ENCODE data around the gene AKR7A3. TPM values are rescaled to one million over a fixed set of nuclear protein-coding genes. Genes with fewer than 3 reads are reported as not detected.
"Not testable (repeated sequence)": the region's sequence is repeated elsewhere in the genome, so short reads cannot be mapped to it uniquely, and the experiment has no call there.

Gene AKR7A3
- total and polyA plus RNA-seq, 8 donors = 24.0 to 510 (median 145) TPM

DNA sequence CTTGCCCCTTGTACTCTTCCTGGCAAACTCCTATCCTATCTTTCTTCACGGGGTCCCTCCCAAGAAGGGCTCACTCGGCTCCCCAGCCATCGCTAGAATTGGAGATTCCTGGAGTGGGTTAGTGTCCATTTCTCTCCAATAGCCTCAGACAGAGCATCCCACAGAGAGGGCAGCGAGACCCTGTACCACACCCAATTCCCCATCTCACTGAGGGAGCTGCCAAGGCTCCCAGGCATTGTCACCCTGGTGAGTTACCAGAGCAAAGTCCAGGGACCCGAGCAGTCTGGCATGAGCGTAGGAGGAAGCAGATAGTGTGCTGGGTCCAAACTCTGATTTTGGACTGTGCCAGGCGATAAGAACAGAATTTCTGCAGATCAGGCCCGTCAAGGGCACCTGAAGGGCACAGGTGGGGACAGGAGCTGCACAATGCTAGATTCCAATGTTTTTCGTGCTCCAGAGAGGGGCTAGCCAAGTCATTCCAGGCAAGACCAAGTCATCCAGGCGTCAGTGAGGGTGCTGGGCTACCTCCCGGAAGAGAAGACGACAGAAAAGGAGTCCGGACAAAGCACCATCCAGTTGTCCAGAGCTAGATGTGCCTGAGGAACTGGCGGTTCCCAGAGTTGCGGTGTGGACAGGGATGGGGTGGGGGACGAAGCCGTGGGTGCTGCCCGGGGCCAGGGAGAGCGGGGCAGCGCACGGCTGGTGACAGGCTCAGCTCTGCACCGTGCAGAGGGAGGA, 15.3 kb downstream of the AKR7A3 start:
- Histone ChIP-seq H3K4me1 (peaks cover 9 to 35% (median 23%) of the 10 kb centered on the region in 4 donors), H3K36me3 (peaks cover 3 to 16% (median 10%) of the 10 kb centered on the region in 4 donors), H3K9me3 (peaks cover 0 to 6% (median 0%) of the 10 kb centered on the region in 4 donors), H3K4me3 (peak overlapping the region; percentile 14 to 37 (median 29)), H3K27me3 (peaks cover 0 to 11% (median 0%) of the 10 kb centered on the region in 3 donors), H3K27ac (peak overlapping the region; percentile 81 to 96 (median 82))
- DNase-seq = peak; percentile 38 to 82
- intact Hi-C loops (cut with DNase I; ENCODE audit: low total_unique reads) = no loop called here
- 33 to 56% (median 44%) methylated on average over 19 to 22 of the region's 22 CpGs for WGBS, 5 donors
- peak in 2 of 3 donors; percentile 63 to 74 for TF ChIP-seq POLR2AphosphoS5 (IDR thresholded peaks at IDR 0.05)
- TF ChIP-seq POLR2A (IDR thresholded peaks at IDR 0.05) = no peak

DNA sequence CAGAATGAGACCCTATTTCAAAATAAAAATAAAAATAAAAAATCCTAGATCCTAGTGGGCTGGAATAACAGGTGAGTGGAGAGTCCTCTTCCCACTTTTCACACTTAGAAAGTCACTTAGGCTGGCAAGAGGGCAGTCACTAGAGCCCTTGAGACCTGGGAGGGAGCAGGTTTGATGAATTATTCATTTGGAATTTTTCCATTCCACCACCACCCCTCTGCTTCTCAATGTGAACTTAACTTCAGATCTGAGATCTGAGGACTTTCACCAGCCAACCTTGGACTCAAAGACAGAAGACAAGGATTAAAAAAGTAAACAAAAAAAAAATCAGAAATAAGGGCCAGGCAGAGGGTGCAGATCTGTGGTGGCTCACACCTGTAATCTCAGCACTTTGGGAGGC, 16.5 kb downstream of the AKR7A3 start:
- Histone ChIP-seq H3K27ac (peak overlapping the region; percentile 81 to 96 (median 82)), H3K27me3 (peaks cover 0 to 11% (median 0%) of the 10 kb centered on the region in 3 donors)

DNA sequence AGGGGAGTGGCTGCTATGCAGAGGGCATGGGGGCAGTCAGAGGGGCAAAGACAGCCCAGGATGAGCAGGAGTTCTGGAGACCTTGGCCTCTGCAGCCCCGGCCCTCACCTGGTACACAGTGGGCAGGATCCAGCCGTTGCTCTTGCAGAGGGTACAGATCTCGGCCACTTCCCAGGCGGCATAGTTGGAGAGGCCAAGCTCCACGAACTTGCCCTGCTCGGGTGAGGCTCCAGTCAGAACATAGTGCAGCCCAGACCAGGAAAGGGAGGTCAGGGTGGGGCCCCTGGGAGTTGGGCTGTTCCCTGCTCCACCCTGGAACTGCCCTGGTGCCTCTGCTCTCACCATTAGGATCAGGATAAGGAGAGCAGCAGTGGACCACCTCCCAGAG, 18.2 kb downstream of the AKR7A3 start:
- DNase-seq = peak; percentile 26 to 65
- peaks cover 11 to 37% (median 23%) of the 10 kb centered on the region in 4 donors for H3K36me3 ChIP-seq
- TF ChIP-seq POLR2AphosphoS5 (IDR thresholded peaks at IDR 0.05) = peak in 1 of 3 donors; percentile 10
- 38 to 76% (median 47%) methylated on average over 5 to 6 of the region's 6 CpGs; no CpG with 5 or more reads in 1 of the 5 donors for WGBS, 5 donors
- peaks cover 0 to 11% (median 0%) of the 10 kb centered on the region in 3 donors for H3K27me3 ChIP-seq
- H3K27ac ChIP-seq = peak overlapping the region; percentile 69 to 86 (median 76)
- peaks cover 9 to 35% (median 23%) of the 10 kb centered on the region in 4 donors for H3K4me1 ChIP-seq
- H3K4me3 ChIP-seq; intact Hi-C loops (cut with DNase I; ENCODE audit: low total_unique reads); H3K9me3 ChIP-seq: not testable (repeated sequence)

More for the DNA sequence above, 16.5 kb downstream of the AKR7A3 start:
- Histone ChIP-seq H3K36me3 (peaks cover 8 to 19% (median 11%) of the 10 kb centered on the region in 4 donors), H3K4me1 (peaks cover 9 to 35% (median 23%) of the 10 kb centered on the region in 4 donors), H3K9me3 (peaks cover 0 to 6% (median 0%) of the 10 kb centered on the region in 4 donors), H3K4me3 (no peak overlapping the region)
- DNase-seq = no peak
- intact Hi-C loops (cut with DNase I; ENCODE audit: low total_unique reads) = no loop called here
- TF ChIP-seq EP300 (IDR thresholded peaks at IDR 0.05) (no peak), POLR2A (IDR thresholded peaks at IDR 0.05) (no peak), POLR2AphosphoS5 (IDR thresholded peaks at IDR 0.05) (no peak)
- TF ChIP-seq, protein P1, sequence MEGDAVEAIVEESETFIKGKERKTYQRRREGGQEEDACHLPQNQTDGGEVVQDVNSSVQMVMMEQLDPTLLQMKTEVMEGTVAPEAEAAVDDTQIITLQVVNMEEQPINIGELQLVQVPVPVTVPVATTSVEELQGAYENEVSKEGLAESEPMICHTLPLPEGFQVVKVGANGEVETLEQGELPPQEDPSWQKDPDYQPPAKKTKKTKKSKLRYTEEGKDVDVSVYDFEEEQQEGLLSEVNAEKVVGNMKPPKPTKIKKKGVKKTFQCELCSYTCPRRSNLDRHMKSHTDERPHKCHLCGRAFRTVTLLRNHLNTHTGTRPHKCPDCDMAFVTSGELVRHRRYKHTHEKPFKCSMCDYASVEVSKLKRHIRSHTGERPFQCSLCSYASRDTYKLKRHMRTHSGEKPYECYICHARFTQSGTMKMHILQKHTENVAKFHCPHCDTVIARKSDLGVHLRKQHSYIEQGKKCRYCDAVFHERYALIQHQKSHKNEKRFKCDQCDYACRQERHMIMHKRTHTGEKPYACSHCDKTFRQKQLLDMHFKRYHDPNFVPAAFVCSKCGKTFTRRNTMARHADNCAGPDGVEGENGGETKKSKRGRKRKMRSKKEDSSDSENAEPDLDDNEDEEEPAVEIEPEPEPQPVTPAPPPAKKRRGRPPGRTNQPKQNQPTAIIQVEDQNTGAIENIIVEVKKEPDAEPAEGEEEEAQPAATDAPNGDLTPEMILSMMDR (IDR thresholded peaks at IDR 0.05) = no peak

DNA sequence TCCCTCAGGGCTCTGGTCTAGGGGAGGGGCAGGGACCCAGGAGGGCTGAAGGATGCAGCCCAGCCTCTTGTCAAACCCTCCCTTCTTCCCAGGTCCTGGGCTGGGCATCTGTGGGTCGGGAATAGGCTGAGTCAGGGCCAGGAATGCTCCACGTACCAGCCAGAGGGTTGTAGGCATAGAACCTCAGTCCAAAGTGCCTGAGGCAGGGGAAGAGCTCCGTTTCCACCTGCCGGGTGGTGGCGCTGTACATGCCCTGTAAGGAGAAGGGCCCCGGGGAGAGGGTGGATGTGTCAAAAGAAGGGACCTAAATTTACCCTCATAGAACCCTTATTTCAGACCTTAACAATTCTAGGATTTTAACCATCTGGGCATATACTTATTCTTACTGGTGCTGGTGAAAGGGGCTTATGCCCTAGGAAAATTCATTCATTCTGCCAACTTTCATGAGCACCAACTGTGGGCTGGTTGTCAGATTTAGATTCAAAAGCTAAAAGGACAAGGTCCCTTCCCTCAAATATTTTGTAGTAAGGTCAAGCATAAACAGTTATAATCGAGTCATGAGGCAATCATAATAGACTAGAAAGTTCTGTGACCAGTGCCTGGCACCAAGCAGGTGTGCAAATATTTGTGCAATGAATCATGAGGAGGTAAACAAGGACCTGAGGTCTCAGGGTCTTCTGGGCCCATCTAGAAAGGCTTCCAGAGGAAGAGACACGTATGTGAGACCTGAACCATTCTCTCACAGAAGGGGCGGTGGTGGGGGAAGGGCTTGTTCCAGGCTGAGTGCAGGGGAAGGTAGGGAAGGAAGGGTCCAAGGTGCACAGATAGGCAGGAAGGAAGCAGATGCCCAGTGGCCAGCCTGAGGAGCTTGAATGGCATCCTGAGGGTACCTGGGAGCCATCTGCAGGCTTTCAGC, 18.9 kb downstream of the AKR7A3 start:
- 56 to 71% (median 57%) methylated on average over 7 to 9 of the region's 9 CpGs for WGBS, 5 donors
- intact Hi-C loops (cut with DNase I; ENCODE audit: low total_unique reads); H3K4me3 ChIP-seq; DNase-seq; H3K9me3 ChIP-seq: not testable (repeated sequence)
- H3K36me3 ChIP-seq = peaks cover 11 to 41% (median 23%) of the 10 kb centered on the region in 4 donors
- peaks cover 0 to 11% (median 0%) of the 10 kb centered on the region in 3 donors for H3K27me3 ChIP-seq
- peak overlapping the region; percentile 69 to 86 (median 76) for H3K27ac ChIP-seq
- peaks cover 9 to 35% (median 23%) of the 10 kb centered on the region in 4 donors for H3K4me1 ChIP-seq

DNA sequence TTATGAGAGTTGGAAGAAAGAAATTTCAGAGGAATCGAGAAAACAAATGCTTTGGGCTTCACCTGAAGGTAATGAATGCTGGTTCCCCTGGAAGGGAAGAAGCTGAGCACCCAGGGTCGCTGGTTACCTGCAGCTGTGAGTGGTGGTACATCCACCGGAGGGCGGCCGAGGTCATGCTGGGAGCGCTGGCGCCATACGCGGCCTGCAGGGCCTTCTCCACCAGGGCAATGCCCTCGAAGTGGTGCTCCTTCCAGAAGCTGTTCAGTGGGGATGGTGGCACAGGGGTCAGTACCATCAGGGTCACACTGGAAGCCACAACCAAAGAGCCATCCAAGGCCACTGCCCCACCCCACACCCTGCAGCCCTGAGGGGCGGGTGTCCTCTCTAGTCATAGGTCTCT, 20.1 kb downstream of the AKR7A3 start:
- TF ChIP-seq POLR2AphosphoS5 (IDR thresholded peaks at IDR 0.05) (no peak), POLR2A (IDR thresholded peaks at IDR 0.05) (no peak), EP300 (IDR thresholded peaks at IDR 0.05) (no peak)
- TF ChIP-seq, protein P1 (IDR thresholded peaks at IDR 0.05) = no peak
- intact Hi-C loops (cut with DNase I; ENCODE audit: low total_unique reads) = no loop called here
- no peak for DNase-seq

More for the DNA sequence above, 20.1 kb downstream of the AKR7A3 start:
- WGBS, 5 donors = 82 to 93% (median 85%) methylated on average over 11 of the region's 11 CpGs
- Histone ChIP-seq H3K36me3 (peaks cover 11 to 41% (median 23%) of the 10 kb centered on the region in 4 donors), H3K4me3 (no peak overlapping the region), H3K27ac (peak overlapping the region in 3 of 5 donors; percentile 26 to 86 (median 73)), H3K27me3 (peaks cover 0 to under 1% (median 0%) of the 10 kb centered on the region in 3 donors), H3K9me3 (no peaks in the 10 kb centered on the region), H3K4me1 (peaks cover 4 to 28% (median 18%) of the 10 kb centered on the region in 4 donors)
